HG03066 (cell line): Measurements from ENCODE around the gene ZNF512B.
A peak's percentile ranks its signal among the peaks of the same experiment; 100 is the strongest.
"Not testable (repeated sequence)": the region's sequence is repeated elsewhere in the genome, so short reads cannot be mapped to it uniquely, and the experiment has no call there.

ENCODE experiments used
- ATAC-seq: cut with Tn5 transposase; IDR thresholded peaks from one replicate; pipeline ENCODE4 v1.9.1; 2021; ENCODE audit warnings: low read depth; ENCODE audit not compliant: unreplicated experiment

Gene ZNF512B

DNA sequence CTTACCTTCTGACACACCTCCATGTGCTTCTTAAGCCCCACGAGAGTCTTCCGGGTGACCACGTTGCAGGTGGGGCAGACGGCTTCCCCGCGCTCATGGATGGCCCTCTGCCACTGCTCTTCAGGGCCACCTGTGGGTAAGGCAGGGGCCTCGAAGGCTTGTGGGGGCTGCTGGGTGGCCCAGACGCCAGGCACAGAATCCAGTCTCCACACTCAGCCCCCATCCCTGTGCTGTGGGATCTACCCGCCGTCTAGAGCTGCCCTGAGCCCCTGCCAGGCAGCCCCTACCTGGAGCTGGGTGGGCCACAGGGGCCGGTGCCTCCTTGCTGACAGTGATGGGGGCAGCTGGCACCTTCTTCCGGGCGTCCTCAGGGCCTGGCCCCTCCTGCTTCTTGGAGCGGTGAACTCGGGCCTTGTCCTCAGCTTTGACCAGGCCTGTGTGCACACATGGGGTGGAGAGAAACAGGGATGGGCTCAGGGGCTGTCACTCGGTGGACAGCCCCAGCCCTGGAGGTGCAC lies 5.9 kb downstream of the ZNF512B start:
- ATAC-seq, result no peak

DNA sequence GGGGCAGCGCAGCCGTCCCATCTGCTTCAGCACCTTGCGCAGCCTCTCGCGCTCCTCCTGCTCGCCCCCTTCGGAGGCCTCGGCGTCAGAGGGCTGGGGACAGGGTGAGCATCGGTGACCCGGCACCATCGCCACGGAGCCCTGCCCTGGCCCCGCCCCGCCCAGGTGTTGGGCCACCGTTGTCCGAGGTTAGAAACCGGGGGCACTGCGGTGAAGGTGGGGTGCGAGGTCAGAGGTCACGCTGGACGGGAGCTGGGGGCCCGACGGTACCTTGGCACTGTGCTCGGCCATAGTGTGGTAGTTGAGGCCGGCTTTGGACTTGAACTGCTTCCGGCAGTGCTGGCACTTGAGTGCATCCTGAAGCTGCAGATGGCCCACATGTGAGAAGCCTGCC lies 6.4 kb downstream of the ZNF512B start:
- no peak for ATAC-seq

DNA sequence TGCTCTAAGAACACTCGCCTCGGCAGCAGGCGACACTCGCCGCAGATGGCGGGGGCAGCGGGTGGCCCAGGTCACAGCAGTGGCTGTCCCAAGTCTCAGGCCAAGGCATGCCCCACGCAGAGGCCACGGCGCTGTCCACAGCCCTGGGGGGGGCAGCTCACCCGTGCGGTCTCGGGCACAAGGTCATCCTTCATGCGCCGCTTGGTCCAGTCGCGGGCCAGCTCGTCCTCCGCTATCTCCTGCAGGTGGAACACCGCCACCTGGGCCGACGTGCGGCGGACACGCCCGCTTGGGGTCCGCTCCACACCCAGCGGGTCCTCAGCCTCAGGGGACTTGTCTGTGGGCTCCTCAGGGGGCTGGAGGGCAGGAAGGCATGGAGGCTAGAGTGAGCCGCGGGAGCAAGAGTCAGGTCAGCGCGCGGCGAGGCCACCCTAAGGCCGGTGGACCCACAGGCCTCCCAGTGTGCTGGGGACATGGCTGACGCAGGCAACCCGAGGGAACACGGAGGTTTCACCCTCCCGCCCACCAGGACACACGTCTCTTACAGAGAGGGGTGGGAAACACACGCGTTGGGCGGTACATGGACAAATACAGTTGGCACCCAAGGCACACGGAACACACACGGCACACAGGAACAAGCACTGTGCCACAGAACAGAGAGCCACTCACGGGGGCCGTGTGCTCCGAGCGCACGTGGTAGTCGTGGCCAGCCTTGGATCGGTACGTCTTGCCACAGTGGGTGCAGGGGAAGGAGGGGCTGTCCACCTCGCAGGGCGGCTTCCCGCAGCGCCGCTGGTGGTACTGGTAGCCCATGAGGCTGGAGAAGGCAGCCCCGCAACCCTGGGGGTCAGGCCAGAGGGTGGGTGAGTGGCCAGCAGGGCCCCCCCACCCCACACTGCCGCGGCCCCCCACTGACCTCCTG lies 7.0 kb downstream of the ZNF512B start:
- no peak for ATAC-seq

DNA sequence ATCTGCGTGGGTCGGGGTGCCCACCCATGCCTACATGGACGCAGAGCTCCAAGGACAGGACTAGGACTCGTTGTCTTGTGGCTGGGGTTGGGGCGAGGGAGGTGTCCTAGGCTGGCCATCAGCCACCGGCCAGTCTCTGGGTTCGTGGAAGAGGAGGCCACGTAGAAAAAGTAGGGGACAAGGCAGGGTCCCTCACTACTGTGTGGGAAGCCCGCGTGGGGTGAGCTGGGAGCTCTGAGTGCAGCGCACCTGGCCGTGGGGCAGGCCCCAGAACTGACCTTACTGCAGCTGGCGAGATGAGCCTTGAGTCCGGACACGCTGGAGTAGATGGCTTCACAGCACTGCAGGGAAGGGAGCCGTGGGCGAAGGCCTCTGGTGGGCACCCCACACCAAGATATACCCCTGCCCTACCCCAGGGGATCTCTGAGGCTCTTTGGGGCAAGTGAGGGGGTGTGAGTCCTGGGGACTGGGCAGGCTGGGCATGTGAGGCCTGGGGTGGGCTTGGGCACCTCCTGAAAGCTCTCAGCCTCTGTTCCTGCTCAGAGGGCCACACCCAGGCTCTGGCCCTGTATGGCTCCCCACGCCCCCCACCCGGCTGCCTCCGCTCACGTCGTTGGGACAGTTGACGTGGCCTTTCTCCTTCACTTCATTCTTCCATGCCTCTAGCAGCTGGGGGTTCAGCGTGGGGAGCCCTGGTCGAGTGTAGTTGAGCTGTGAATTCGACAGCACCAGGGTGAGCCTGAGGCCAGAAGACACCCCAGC lies 7.9 kb downstream of the ZNF512B start:
- no peak for ATAC-seq

DNA sequence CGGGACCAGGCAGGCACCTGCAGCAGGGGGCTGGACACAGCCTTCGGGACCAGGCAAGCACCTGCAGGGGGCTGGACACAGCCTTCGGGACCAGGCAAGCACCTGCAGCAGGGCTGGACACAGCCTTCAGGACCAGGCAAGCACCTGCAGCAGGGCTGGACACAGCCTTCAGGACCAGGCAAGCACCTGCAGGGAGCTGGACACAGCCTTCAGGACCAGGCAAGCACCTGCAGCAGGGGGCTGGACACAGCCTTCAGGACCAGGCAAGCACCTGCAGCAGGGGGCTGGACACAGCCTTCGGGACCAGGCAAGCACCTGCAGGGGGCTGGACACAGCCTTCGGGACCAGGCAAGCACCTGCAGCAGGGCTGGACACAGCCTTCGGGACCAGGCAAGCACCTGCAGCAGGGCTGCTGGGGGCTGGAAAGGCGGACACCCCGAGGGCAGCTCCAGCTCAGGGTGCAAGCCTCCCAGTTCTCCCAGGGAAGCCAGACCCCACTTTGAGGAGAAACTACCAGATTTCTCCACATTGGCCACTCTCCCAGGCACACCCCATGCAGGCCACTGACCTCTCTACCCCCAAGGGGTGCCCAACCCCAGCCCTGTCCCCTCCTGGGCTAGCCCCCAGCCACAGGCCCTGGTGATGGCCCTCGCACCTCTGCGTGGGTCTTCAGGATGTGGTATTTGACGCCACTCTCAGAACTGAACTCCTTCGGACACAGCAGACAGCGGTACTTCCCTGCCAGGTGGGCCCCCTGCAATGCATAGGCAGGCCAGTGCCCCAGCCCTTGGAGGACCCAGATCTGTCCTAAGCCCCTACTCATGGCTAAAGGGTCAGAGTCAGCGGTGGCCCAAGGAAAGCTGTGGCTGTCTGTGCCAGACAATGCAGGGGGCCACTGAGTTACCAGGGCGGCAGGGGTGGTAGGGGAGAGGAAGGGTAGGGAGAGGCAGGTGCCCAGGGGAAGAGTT lies 8.8 kb downstream of the ZNF512B start:
- ATAC-seq, result not testable (repeated sequence)

DNA sequence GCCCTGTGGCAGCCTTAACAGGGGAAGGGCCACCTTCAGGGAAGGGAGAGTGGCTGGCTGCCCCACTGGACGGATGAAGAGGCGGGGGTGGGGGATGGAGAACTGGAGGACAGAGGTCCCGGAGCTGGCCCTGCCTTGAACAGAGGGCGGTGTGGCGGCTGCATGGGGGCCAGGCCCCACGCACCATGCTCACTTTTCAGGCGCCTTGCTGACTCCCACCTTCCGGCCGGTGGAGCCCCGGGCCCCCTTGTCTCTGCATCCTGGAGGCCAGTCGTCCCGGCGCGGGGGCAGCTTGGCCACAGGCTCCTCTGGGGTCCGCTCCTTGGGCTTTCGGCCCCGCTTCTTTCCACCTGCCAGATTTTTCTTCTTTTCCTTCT lies 10.0 kb downstream of the ZNF512B start:
- no peak for ATAC-seq

DNA sequence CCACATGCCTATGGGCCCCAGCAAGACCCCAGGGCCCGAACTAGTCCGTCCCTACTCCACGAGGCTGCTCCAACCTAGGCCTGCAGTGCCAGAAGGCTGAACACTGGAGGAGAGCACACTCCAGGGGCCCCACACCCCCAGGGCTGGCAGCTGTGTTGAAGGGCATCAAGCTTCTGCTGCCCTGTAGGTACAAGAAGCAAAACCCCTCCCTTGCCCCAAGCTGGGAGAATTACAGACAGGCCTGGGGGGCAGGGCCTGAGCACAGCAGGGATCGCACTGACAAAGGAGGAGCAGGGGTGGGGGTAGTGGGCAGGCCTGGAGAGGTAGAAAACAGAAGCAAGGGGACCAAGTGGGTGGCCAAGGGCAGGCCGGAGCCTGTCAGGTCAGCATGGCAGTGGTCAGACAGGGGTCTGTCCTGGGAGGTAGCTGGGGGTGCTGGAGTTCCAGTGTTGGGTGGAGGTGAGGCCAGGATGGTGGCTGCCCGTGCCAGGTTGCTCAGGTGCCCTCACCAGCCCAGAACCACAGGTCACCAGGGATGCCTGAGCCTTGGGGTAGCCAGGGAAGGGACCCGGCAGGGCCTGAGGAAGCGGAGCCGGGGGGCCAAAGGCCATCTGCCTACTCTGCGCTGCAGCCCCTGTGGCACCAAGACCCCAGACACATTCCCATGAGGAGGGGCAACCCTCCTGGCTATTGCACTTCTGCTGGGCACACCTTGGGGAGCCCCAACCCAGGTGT lies 10.6 kb downstream of the ZNF512B start:
- ATAC-seq, result no peak

DNA sequence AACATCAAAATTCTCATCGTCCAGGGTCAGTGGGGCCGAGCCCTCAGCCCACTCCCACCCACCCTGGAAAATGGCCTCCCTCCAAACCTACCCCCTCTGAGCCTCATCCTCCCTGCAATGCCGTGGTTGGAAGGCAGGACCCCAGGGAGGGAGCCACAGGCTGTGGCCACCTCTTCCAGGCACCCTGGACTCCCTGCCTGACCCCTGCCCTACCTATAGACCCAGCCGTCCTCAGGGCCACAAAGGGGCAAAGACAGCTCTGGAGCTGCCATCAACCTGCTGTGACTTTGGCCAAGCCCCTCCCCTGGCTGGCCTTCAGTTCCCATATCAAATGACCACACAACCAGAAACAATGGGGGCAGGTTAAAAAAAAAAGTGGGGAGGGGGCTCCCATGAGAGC lies 11.3 kb downstream of the ZNF512B start:
- no peak for ATAC-seq

DNA sequence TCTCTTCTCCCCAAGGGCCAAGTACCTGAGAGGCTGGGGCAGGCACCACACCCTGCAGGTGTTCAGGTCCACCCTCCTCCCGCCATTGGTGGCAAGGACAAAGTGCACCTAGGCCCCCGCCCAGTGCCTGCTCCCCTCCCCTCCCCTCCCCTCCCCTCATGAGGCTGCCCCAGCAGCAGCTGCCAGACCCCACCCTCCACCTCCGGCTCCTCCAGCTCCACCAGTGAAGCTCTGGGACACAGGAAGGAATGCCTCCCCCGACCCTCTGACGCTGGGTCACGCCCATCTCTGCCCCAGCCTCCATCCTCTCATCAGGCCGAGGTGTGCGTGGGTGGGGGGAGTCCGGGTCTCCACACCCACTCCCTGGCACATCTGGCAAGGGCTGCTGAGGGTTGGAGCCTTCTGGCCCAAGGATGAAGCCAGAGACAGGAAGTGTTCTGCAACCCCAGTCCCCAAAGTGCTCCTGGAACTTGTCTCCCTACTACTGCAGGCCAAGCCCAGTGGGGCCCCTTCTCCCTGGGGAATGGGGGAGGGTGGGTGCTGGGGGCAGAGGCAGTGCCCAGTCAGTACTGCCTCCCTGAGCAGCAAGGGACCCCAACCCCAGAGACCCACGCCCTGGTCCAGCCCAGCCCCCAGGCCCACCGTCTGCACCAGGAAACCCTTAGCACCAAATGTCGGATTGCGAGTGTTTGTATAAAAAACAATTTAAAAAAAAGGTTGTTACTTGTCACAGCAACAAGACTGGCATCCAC lies 11.9 kb downstream of the ZNF512B start:
- ATAC-seq, result no peak

DNA sequence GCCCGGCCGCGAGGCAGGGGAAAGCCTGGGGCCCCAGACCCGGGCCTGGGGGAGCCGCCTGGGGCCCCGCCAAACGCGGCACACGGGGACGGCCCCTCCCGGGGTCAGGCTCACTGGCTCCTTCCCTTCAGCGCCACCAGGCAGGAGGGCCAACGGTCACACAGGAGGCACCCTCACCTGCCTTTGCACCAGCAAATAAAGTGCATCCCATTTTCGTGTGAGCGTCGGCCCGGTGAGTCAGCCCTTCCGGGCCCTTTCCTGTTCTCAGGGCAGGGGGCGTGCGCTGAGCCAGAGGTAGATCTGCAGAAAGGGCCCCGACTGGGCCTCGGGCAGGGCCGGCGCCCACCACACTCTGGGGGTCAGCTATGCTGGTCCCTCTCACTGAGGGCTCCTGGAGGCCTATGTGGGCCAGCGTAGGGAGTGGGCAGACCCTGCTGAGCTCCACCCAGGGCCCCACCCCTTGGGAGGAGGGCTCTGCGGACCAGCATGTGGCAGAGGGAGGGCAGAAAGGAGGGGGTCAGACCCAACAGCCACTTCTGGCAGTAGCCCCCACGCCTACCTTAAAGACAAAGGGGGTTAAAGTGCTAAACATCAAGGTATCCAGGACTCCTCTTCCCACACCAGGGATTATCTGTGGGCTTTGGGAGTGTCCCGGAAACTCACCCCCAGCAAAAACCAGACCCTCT lies 12.6 kb downstream of the ZNF512B start:
- ATAC-seq, result no peak

DNA sequence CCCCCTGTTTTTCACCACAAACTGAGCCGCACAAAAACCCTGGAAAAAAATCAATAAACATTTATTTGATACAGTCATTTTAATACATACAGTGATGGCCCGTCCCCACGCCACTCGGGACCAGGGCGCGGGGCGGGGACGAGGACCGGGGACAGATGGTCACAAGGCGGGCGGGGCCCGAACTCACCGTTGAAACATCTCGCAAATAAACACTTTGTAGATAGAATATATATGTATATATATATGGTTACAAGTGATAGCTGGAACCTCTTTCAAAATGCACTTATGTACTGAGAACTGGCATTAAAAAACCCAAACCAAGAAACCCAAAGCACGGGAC lies 13.1 kb downstream of the ZNF512B start:
- ATAC-seq, result no peak

DNA sequence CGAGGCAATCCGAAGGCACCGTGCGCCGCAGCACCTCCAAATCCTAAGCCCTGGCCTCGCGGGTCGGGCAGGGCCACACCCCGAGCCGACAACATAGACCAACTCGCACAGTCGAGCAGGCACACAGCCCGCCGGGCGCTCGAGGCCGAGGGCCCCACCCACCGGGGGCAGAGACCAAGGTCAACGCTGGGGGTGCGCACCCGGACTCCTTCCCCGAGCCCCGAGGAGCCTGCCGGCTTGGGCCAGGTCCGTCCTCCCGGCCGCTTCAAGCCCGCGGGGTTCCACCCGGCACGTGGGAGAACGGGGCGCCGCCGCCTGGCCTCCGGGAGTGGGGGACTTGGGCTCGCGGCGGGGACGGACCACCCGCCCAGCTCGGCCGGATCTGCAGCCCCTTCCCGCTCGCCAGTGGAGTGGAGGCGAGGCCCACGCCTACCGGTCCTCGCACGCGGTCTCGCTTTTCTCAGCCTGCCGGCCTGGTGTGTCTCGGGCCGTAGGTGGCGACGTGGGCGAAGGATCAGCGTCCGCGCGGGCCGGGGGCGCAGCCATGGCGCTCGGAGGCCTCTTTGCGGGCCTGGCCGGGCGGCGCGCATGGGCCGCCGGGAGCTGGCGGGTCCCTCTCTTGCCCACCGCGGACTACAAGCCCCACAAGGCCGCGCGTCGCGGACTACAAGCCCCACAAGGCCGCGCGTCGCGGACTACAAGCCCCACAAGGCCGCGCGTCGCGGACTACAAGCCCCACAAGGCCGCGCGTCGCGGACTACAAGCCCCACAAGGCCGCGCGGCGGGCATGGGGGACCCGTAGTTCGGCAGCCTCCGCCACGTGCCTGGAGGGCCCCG lies 13.7 kb downstream of the ZNF512B start, which contains the start of gene UCKL1:
UCKL1 (minus strand) TSS at position 590 of the 837 bp plus-strand sequence; CDS start at position 546, 44 bp downstream.
- peak; percentile 69 for ATAC-seq

DNA sequence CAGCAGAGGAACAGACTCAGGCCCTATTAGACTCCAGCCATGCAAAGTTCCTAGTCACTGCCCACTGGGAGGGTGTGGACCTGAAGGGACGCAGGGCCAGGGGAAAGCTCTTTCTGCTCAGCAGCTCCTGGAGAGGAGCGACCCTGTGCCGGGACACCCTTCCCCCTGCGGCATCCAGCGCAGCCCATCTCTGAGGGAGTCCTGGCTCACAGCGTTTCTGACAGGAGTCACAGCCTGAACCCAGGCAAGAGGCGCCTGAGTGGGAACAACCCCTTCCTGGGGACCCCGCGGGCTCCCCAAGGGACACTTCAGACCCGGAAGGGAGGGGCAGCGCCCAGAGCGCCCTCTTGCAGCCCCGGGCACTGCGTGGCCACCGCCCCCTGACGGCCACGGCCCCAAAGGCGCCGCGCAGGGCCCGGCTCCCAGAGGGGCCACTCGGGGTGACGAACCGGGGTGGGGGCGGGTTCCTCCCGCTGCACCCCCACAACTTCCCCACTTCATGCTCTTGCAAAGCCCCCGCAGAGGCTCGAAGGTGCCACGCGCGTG lies 14.4 kb downstream of the ZNF512B start:
- ATAC-seq, result no peak

DNA sequence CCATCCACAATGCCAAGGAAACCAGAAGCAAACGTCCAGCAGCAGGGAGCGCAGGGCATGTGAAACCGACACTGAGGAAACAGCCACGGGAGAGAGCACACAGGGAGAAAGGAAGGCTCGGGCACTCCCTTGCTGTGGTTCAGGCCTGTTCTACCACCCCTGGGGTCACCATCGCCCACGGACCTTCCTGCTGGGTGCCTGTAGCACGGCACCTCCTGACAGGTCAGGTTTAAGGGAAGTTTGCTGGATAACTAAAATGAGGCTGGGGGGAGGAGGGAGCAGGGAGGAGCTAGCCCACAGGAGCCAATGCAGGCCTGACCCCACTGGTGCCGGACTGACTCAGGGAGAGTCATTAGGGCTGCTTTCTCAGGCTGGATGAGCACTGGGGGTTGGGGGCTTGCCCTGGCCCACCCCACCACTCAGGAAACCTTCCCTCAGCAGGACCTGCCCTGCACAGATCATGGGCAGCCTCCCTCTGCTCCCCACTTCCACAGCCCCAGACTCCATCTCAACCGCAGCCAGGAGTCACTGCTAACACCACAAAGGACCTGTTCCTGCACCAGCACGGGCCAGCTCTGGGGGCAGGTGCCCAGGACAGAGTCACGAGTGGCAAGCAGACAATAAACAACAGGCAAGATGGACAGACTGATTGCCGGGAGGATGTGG lies 15.8 kb downstream of the ZNF512B start:
- ATAC-seq, result no peak

DNA sequence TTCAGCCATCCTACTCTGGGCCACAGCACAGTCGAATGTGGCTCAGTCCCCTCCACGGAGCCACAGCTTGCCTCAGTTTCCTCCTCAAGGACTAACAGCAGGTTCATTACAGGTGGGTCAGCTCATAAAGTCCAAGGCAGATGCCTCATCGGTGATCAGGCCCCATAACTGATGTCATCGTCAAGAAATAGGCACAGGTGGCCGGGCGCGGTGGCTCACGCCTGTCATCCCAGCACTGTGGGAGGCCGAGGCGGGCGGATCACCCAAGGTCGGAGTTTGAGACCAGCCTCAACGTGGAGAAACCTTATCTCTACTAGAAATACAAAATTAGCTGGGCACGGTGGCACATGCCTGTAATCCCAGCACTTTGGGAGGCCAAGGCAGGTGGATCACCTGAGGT lies 17.0 kb downstream of the ZNF512B start:
- no peak for ATAC-seq

DNA sequence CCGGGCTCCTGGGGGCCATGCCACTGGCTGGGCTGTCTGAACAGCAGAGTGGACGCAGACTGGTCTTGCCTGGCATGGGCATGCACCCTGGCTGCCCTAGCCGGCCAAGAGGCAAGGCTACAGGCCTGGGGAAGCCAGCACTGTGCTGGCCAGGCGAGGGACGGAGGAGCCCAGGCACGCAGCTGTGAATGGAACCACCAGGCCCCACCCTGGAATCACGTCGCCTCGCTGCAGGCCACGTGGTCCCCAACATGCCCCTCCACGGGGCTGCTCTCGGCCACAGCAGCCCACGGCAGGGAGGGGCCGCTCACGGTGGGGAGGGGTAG lies 17.6 kb downstream of the ZNF512B start:
- no peak for ATAC-seq
